Right lobe of liver (tissue), 6 donors: ENCODE results near the gene ZNF618. TPM values are rescaled to one million over a fixed set of nuclear protein-coding genes. Genes with fewer than 3 reads are reported as not detected.

ENCODE experiments used
- ATAC-seq, 4 donors: fragments of 200-7000 bp; cut with Tn5 transposase; one replicate each; pipeline ENCODE4 v1.9.1; 2020; ENCODE audit warnings: mild to moderate bottlenecking in 4 of 4, moderate library complexity in 4 of 4
- DNase-seq, 3 donors: peaks; one replicate each; pipeline ENCODE4 v3.0.0-alpha.2; 2020
- H3K27ac ChIP-seq, 3 donors: fragments of 200-600 bp; one replicate each; pipeline ENCODE4 v1.8.0; 2022
- H3K27me3 ChIP-seq, 2 donors: fragments of 200-600 bp; one replicate each; pipeline ENCODE4 v1.8.0; 2022
- H3K36me3 ChIP-seq, 4 donors: fragments of 200-600 bp; sonication (generic) in 1 of 4; one replicate each; pipeline versions ENCODE4 v1.5.1 to v1.8.0; 2017 to 2022; ENCODE audit warnings: control low read depth in 1 of 4
- H3K4me1 ChIP-seq, 4 donors: fragments of 200-600 bp; sonication (generic) in 1 of 4; one replicate each; pipeline versions ENCODE4 v1.5.1 to v1.8.0; 2017 to 2022; ENCODE audit warnings: control low read depth in 1 of 4
- H3K4me3 ChIP-seq, 3 donors: fragments of 200-600 bp; one replicate each; pipeline ENCODE4 v1.8.0; 2022
- H3K9me3 ChIP-seq, 4 donors: fragments of 200-600 bp; sonication (generic) in 1 of 4; one replicate each; pipeline versions ENCODE4 v1.5.1 to v1.8.0; 2017 to 2022; ENCODE audit warnings: control low read depth in 1 of 4
- POLR2A ChIP-seq: fragments of 450-650 bp; IDR thresholded peaks from one replicate; pipeline ENCODE4 v1.6.1; 2017; ENCODE audit warnings: antibody characterized with exemption, mild to moderate bottlenecking
- WGBS: methylation state at CpG from one replicate; pipeline ENCODE4 v1.1.6; 2018; ENCODE audit warnings: low coverage, low lambda C conversion rate; ENCODE audit not compliant: insufficient coverage; ENCODE audit errors: missing lambda C conversion rate; 5-methylcytosine and 5-hydroxymethylcytosine counted together
- intact Hi-C, 2 donors: fragments of 100-400 bp; cut with DNase I; formaldehyde crosslinking; loops; one replicate each; pipeline versions ENCODE4 v1.11.2 to v1.14.1; 2022
- total RNA-seq, 6 experiments: library from RNA; depleted of rRNA in 2 of 6; stranded (reverse); fragments of >200 nt in 2 of 6; fragmentation: NEBNext Ultra II Directional in 3 of 6; extraction: Animal tissue kit (Norgen Biotek cat#: 25700) in 3 of 6; gene quantifications; one replicate each; pipeline versions ENCODE4 v1.1.0 to v1.2.4, GENCODE V29; 2016 to 2023
- TF ChIP-seq, protein P1 (sequence below), 4 donors: fragments of 200-600 bp in 3 of 4; fragments of 450-650 bp in 1 of 4; IDR thresholded peaks; one replicate each; pipeline versions ENCODE4 v1.5.1 to v1.8.0; 2016 to 2022; ENCODE audit warnings: antibody characterized with exemption in 4 of 4, mild to moderate bottlenecking in 2 of 4
- donor health status: DM: no; HTN: yes; CAD: no.
- donor health status: DM: no; HTN: no; CAD: no.
- donor health status: DM: no; HTN: no; CAD: no.
- donor health status: DM: no; HTN: yes; CAD: no.
- donor health status: DM: no; HTN: yes; CAD: no.

Gene ZNF618
- total RNA-seq, 6 experiments from 2014 or later, result 2.9 to 7.9 (median 6.0) TPM

DNA sequence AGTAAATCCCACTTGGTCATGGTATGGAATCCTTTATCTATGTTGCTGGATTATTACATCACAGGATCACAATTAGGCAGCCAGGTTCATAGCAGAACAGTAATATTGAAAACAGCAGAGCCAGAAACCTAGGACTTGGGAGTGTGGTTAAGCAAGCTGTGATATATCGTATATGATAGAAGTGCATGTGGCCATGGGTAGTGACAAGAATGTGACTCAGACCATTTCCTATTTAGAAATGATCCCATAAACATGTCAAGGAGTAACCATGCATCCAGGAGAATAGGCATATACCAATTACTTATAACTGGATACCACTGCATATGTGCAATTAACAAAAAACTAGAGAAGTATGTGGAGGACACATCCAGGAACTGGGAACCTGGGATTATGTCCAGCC lies 170.8 kb downstream of the ZNF618 start:
- no peak for DNase-seq
- Histone ChIP-seq H3K9me3 (no peaks in the 10 kb centered on the region), H3K27me3 (no peaks in the 10 kb centered on the region), H3K4me3 (no peak overlapping the region), H3K4me1 (no peaks in the 10 kb centered on the region), H3K27ac (no peak overlapping the region), H3K36me3 (peaks cover 0 to 5% (median 2%) of the 10 kb centered on the region in 4 donors)
- no peak for ATAC-seq
- intact Hi-C loops, result no loop called here
- TF ChIP-seq, protein P1, sequence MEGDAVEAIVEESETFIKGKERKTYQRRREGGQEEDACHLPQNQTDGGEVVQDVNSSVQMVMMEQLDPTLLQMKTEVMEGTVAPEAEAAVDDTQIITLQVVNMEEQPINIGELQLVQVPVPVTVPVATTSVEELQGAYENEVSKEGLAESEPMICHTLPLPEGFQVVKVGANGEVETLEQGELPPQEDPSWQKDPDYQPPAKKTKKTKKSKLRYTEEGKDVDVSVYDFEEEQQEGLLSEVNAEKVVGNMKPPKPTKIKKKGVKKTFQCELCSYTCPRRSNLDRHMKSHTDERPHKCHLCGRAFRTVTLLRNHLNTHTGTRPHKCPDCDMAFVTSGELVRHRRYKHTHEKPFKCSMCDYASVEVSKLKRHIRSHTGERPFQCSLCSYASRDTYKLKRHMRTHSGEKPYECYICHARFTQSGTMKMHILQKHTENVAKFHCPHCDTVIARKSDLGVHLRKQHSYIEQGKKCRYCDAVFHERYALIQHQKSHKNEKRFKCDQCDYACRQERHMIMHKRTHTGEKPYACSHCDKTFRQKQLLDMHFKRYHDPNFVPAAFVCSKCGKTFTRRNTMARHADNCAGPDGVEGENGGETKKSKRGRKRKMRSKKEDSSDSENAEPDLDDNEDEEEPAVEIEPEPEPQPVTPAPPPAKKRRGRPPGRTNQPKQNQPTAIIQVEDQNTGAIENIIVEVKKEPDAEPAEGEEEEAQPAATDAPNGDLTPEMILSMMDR (IDR thresholded peaks at IDR 0.05), result no peak
- no peak for TF ChIP-seq POLR2A
- WGBS, result 63% methylated on average over 1 of the region's 1 CpG

DNA sequence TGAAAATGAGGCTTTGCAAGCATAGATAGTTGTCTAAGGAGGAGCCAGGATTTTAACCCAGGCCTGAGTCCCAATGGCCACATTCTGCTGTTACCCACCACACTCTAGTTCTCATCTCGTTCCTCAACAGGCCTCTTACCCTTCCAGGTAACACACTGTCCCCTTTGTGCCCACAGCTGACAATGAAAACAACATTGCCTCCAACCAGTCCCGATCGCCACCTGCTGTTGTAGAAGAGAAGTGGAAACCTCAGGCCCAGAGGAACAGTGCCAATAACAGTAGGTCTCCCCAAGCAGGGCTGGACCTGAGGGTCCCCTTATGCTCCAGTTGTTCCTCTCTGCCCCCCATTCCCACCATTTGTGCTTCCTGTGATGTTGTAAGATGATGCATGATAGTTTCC lies 171.6 kb downstream of the ZNF618 start:
- peaks cover 0 to 5% (median 2%) of the 10 kb centered on the region in 4 donors for H3K36me3 ChIP-seq
- H3K27me3 ChIP-seq, result no peaks in the 10 kb centered on the region
- H3K4me3 ChIP-seq, result no peak overlapping the region
- no peak overlapping the region for H3K27ac ChIP-seq
- H3K9me3 ChIP-seq, result no peaks in the 10 kb centered on the region
- ATAC-seq (peak; percentile 62 to 77 (median 67)), DNase-seq (peak in 1 of 3 donors; percentile 45)
- H3K4me1 ChIP-seq, result no peaks in the 10 kb centered on the region
- intact Hi-C loops, result no loop called here
- TF ChIP-seq, protein P1 (IDR thresholded peaks at IDR 0.05), result peak; percentile 26 to 56 (median 38)
- TF ChIP-seq POLR2A, result no peak
- WGBS, result 46% methylated on average over 3 of the region's 3 CpGs

DNA sequence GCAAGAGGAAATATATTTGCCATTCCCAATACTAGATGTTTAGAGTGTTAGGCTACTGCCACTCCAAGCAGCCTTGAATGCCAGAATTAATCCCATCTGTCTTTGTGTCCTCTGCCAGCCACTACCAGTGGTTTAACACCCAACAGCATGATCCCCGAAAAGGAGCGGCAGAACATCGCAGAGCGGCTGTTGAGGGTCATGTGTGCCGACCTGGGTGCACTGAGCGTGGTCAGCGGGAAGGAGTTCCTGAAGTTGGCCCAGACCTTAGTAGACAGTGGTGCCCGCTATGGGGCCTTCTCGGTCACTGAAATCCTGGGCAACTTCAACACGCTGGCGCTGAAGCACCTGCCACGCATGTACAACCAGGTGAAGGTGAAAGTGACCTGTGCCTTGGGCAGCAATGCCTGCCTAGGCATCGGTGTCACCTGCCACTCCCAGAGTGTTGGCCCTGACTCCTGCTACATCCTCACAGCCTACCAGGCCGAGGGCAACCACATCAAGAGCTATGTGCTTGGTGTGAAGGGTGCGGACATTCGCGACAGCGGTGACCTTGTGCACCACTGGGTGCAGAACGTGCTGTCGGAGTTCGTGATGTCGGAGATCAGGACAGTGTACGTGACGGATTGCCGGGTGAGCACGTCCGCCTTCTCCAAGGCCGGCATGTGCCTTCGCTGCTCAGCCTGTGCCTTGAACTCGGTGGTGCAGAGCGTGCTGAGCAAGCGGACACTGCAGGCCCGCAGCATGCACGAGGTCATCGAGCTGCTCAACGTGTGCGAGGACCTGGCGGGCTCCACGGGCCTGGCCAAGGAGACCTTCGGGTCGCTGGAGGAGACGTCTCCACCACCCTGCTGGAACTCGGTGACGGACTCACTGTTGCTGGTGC lies 172.7 kb downstream of the ZNF618 start:
- H3K27ac ChIP-seq, result no peak overlapping the region

DNA sequence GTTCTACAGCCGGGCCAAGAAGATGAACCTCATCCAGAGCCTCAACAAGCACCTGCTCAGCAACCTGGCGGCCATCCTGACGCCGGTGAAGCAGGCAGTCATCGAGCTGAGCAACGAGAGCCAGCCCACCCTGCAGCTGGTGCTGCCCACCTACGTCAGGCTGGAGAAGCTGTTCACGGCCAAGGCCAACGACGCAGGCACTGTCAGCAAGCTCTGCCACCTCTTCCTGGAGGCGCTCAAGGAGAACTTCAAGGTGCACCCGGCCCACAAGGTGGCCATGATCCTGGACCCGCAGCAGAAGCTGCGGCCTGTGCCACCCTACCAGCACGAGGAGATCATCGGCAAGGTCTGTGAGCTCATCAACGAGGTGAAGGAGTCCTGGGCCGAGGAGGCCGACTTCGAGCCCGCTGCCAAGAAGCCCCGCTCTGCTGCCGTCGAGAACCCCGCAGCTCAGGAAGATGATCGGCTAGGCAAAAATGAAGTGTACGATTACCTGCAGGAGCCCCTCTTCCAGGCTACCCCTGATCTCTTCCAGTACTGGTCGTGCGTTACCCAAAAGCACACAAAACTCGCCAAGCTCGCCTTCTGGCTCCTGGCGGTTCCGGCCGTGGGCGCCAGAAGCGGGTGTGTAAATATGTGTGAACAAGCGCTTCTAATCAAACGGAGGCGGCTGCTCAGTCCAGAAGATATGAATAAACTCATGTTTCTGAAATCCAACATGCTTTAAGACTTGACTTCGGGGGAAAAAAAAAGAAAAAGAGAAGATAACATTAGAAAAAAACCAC lies 173.5 kb downstream of the ZNF618 start:
- no peaks in the 10 kb centered on the region for H3K9me3 ChIP-seq
- WGBS, result 85% methylated on average over 4 of the region's 40 CpGs
- no peaks in the 10 kb centered on the region for H3K27me3 ChIP-seq
- ATAC-seq (no peak), DNase-seq (peak in 1 of 3 donors; percentile 16)
- no peak overlapping the region for H3K27ac ChIP-seq
- H3K4me1 ChIP-seq, result no peaks in the 10 kb centered on the region
- intact Hi-C loops, result no loop called here
- TF ChIP-seq, protein P1 (IDR thresholded peaks at IDR 0.05), result no peak
- H3K4me3 ChIP-seq, result no peak overlapping the region
- H3K36me3 ChIP-seq, result peaks cover 0 to 5% (median 2%) of the 10 kb centered on the region in 4 donors

More for the DNA sequence above, 172.7 kb downstream of the ZNF618 start:
- WGBS, result 92% methylated on average over 7 of the region's 44 CpGs
- Histone ChIP-seq H3K9me3 (no peaks in the 10 kb centered on the region), H3K4me1 (no peaks in the 10 kb centered on the region), H3K4me3 (no peak overlapping the region), H3K36me3 (peaks cover 0 to 5% (median 2%) of the 10 kb centered on the region in 4 donors), H3K27me3 (no peaks in the 10 kb centered on the region)
- intact Hi-C loops, result no loop called here
- TF ChIP-seq POLR2A, result no peak
- TF ChIP-seq, protein P1 (IDR thresholded peaks at IDR 0.05), result no peak
- DNase-seq (peak in 1 of 3 donors; percentile 37), ATAC-seq (no peak)
